Prostate gland (tissue), 2 donors: ENCODE data around the gene DPM3.
"Not testable (repeated sequence)": the region's sequence is repeated elsewhere in the genome, so short reads cannot be mapped to it uniquely, and the experiment has no call there.

Experiments
- CTCF ChIP-seq, 4 experiments: fragments of 200-600 bp in 2 of 4; fragments of 450-650 bp in 2 of 4; sonication (generic) in 2 of 4; IDR thresholded peaks; 1 replicate in 3 of 4; 2 replicates in 1 of 4; pipeline ENCODE4 v1.5.1; 2016 to 2019; ENCODE audit warnings: antibody characterized with exemption in 4 of 4, mild to moderate bottlenecking in 2 of 4, moderate library complexity in 2 of 4
- POLR2A ChIP-seq: fragments of 450-650 bp; IDR thresholded peaks from one replicate; pipeline ENCODE4 v1.6.1; 2016; ENCODE audit warnings: antibody characterized with exemption, mild to moderate bottlenecking
- POLR2AphosphoS5 ChIP-seq: sonication (generic); formaldehyde crosslinking; IDR thresholded peaks from one replicate; pipeline ENCODE4 v1.6.1; 2017; ENCODE audit warnings: antibody characterized with exemption

GRCh38 chr1:155163785-155164184 lies 23.5 kb upstream of the DPM3 start:
- not testable (repeated sequence) for TF ChIP-seq POLR2A; CTCF (IDR thresholded peaks at IDR 0.05); POLR2AphosphoS5
